NB4 (cell line): ENCODE measurements around the gene MVB12A.

Experiments used
- DNase-seq: peaks from one replicate; pipeline ENCODE4 v3.0.0; 2010; ENCODE audit warnings: low read depth
- H3K4me3 ChIP-seq: one replicate; pipeline ENCODE4 v1.5.1; 2011; ENCODE audit warnings: mild to moderate bottlenecking, low read depth, low read length, moderate library complexity
- MYC ChIP-seq: IDR thresholded peaks from 2 replicates; pipeline ENCODE4 v1.6.1; 2011; ENCODE audit warnings: low read depth, low read length
- POLR2A ChIP-seq: IDR thresholded peaks from 2 replicates; pipeline ENCODE4 v1.6.1; 2011; ENCODE audit warnings: mild to moderate bottlenecking; ENCODE audit not compliant: insufficient read length; ENCODE audit errors: extremely low read depth
- TF ChIP-seq, protein P1 (sequence below): IDR thresholded peaks from one replicate; pipeline ENCODE4 v1.5.1; 2012; ENCODE audit warnings: low read depth, low read length
- TF ChIP-seq, protein P2 (sequence below): IDR thresholded peaks from 2 replicates; pipeline ENCODE4 v1.6.1; 2011; ENCODE audit warnings: low read depth, low read length

The MVB12A gene

DNA sequence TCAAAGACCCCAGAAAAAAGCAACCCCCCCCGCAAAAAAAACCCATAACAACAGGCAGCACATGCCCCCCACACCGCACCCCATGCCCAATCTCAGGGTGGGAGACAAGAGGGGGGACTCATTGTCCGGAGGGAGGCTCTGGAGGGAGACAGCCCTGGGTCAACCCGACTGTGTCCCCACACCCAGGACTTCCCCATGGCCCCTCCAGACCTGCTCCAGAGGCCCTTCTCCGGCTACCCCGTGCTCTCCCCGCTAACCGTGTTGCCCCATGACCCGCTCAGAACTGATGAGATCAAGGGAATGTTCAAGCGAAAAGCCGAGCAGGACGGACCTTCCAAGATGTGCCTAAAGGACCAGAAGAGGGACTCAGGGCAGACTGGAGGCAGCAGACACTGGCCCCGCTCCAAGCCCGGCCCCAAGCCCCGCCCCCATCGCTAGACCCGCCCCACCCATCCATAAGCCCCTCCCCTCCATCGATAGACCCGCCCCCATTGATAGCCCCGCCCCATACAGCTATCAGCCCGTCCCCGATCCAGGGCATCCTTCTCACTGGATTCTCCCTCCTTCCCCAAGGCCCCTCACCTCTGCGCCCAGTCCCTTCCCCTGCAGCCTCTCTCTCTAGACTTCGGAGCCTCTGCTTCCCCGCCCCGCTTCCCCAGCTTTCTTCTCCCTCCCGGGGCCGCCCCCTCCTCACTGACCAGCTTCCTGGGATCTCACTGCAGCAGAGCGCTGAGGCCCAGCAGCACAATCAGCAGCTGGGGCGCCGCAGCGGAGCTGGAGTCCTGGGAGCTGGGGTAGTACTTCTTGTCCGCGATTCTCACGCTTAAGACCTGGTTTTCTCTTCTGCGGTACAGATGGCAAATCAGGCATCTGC is 16.6 kb upstream of the MVB12A start:
- peak; percentile 25 for DNase-seq
- H3K4me3 ChIP-seq, result no peak overlapping the region

DNA sequence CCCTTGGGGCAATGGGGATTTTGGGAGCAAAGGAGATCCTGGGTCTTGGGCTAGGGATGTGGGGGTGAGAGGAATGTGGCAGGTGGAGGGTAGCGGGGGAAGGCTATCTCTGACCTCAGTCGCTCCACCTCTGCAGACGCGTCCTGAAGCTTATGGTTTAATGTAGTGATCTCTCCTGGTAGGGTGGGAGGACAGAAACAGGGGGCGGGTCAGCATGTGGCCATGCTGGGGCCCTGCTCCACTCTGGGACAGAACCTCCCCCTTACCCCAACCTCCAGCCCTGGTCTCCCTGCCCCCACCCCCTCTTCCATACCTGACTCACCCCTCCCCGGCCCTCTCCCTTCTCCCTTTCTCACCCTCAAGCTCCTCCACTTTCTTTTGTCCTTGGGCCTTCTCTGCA is 15.8 kb upstream of the MVB12A start:
- peak overlapping the region; percentile 74 for H3K4me3 ChIP-seq
- TF ChIP-seq, protein P1, sequence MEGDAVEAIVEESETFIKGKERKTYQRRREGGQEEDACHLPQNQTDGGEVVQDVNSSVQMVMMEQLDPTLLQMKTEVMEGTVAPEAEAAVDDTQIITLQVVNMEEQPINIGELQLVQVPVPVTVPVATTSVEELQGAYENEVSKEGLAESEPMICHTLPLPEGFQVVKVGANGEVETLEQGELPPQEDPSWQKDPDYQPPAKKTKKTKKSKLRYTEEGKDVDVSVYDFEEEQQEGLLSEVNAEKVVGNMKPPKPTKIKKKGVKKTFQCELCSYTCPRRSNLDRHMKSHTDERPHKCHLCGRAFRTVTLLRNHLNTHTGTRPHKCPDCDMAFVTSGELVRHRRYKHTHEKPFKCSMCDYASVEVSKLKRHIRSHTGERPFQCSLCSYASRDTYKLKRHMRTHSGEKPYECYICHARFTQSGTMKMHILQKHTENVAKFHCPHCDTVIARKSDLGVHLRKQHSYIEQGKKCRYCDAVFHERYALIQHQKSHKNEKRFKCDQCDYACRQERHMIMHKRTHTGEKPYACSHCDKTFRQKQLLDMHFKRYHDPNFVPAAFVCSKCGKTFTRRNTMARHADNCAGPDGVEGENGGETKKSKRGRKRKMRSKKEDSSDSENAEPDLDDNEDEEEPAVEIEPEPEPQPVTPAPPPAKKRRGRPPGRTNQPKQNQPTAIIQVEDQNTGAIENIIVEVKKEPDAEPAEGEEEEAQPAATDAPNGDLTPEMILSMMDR, result no peak
- TF ChIP-seq POLR2A, result no peak
- TF ChIP-seq, protein P2, sequence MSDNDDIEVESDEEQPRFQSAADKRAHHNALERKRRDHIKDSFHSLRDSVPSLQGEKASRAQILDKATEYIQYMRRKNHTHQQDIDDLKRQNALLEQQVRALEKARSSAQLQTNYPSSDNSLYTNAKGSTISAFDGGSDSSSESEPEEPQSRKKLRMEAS, result no peak
- TF ChIP-seq MYC, result no peak
- DNase-seq, result peak; percentile 36

More for the DNA sequence above, 16.6 kb upstream of the MVB12A start:
- TF ChIP-seq POLR2A, result no peak
- TF ChIP-seq, protein P2, result no peak
- no peak for TF ChIP-seq MYC
- TF ChIP-seq, protein P1, result no peak

DNA sequence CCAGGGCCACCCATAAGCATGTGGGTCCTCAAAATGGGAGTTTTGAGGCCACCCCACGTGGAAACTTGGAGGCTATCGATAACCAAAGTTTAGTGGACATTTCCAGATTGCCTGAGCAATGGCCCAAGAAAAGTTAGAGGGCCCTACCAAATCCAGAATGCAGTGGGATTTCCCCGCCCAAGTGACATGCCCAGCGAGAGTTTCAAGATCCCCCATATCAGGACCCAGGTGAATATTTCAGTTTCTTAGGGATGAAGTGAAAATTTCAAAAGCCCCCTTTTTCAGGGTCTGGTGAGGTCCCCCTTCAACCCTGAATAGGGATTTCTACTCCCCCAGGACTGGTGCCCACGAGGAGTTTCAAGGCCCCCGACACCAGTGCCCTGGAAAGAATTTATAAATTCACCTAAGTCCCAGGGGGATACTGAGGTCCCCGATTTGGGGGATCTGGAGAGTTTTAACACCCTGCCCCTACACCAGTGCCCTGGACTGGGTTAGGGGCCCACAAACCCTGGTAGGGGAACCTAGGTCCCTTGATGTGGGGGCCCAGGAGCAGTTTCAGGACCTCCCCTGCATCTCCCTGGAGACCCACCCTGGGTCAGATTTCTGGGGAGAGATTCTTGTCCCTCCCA is 15.1 kb upstream of the MVB12A start:
- peak overlapping the region; percentile 74 for H3K4me3 ChIP-seq
- peak; percentile 27 for DNase-seq
- TF ChIP-seq MYC (no peak), POLR2A (no peak)
- TF ChIP-seq, protein P1, result no peak
- TF ChIP-seq, protein P2, result no peak

DNA sequence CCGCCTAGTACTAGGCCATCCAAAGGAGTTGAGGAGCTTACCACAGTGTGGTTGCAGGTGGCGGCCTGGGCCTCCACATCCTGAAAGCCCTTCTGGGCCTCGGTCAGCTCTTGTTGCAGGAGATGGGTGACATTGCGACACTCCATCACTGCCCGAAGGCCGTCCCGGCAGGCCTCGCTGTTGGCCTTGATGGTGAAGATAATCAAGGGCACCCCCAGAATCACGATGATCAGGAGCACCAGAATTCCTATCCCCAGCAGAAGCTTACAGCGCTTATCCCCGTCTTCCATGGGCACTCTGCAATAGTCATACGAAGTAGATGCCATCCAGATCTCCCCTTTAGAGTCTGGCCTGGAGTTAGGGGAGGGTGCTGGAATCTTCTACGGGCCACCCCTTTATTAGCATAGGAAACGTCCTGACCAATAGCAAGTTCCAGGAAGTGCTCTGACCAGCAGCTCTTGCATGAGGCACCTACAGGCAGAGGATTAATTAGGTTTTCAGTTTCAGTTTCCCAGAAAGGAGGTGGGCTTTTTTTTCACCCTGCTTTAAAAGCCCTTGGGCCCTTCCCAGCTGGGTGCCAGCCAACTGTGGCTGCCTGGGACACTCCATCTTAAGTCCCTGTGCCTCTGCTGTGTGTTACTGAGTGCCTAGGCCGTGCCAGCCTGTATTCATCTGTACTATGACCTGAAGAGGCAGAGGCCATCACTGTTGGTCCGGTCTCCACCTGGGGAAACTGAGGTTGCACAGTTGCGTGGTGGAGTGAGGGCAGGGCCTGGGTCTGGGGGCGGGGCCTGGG is 14.4 kb upstream of the MVB12A start, which contains the start of gene BST2:
TSS of gene BST2 (minus strand) at position 381 of the 796 bp plus-strand sequence. CDS start at position 326, 55 bp downstream.
- TF ChIP-seq POLR2A (peak; percentile 72), MYC (no peak; the same call in 1 of the 2 replicates)
- TF ChIP-seq, protein P2, result peak; percentile 16; the same call in 1 of the 2 replicates
- H3K4me3 ChIP-seq, result peak within 1 kb of the TSS; percentile 74
- peak; percentile 94 for DNase-seq

DNA sequence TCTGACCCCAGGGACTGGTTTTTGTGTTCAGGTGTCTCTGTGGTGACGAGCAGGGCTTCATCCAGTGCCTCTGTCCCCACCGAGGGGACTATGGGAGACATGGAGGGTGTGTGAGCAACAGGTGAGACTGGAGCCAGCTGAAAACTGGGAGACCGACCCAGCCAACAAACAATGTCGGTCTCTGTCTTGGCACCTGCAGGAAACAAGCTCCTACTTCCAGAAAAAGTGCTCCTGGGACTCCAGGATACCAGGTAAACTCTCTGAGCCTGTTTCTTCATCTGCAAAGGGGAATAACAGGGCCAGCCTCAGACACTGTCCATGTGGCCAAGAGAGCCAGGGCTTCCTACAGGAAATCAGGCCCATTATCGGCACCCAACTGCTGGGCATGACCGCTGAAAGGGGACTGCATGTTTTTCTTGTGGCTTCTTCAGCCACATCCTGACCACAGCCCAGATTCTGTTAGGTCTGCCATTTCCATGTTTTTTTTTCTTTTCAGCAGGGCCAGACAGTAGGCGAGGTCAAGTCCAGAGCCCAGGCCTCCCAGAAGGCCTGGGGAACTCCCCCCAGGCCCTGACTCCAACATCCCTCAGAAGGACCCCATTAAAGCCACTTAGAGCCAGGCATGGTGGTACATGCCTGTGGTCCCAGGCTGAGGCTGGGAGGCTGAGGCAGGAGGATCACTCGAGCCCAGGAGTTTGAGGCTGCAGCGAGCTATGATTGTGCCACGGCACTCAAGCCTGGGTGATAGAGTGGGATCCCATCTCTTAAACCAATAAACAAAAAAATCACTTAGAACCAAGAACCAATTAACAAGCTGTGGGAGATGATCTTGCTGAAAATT is 13.6 kb upstream of the MVB12A start:
- TF ChIP-seq, protein P1, result no peak
- TF ChIP-seq, protein P2, result peak; percentile 77
- TF ChIP-seq MYC (peak; percentile 74; the same call in 1 of the 2 replicates), POLR2A (no peak)
- DNase-seq, result peak; percentile 89
- peak overlapping the region; percentile 74 for H3K4me3 ChIP-seq
